DLD1 (cell line): ENCODE data around the gene GHSR.
"Not testable (repeated sequence)": the region's sequence is repeated elsewhere in the genome, so short reads cannot be mapped to it uniquely, and the experiment has no call there.

Source experiments
- in situ Hi-C: cut with HindIII; loops from 2 replicates; pipeline ENCODE4 v1.10.0; 2017; ENCODE audit warnings: low sequenced_read_pairs

Gene GHSR, protein sequence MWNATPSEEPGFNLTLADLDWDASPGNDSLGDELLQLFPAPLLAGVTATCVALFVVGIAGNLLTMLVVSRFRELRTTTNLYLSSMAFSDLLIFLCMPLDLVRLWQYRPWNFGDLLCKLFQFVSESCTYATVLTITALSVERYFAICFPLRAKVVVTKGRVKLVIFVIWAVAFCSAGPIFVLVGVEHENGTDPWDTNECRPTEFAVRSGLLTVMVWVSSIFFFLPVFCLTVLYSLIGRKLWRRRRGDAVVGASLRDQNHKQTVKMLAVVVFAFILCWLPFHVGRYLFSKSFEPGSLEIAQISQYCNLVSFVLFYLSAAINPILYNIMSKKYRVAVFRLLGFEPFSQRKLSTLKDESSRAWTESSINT

GRCh38 chr3:172447611-172448579 lies at the start of gene GHSR:
Gene GHSR, minus strand, starts transcription at chr3:172448456. Its CDS starts 43 bp downstream, at chr3:172448413.
- in situ Hi-C loops = no loop called here

DNA sequence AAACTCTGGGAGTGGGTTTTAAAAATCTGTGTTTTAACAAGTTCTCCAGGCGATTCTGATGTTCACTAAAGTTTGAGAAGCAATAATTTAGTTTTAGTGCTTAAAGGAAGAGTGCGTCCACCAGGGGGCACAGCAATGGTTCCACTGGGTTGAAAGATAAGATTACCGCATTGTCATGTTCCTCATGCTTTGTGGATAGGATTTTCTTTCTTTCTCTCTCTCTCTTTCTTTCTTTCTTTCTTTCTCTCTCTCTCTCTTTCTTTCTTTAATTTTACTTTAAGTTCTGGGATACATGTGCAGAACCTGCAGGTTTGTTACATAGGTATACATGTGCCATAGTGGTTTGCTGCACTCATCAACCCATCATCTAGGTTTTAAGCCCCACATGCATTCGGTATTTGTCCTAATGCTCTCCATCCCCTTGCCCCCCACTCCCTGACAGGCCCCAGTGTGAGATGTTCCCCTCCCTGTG lies 42.0 kb upstream of the GHSR start:
- in situ Hi-C loops = not testable (repeated sequence)

DNA sequence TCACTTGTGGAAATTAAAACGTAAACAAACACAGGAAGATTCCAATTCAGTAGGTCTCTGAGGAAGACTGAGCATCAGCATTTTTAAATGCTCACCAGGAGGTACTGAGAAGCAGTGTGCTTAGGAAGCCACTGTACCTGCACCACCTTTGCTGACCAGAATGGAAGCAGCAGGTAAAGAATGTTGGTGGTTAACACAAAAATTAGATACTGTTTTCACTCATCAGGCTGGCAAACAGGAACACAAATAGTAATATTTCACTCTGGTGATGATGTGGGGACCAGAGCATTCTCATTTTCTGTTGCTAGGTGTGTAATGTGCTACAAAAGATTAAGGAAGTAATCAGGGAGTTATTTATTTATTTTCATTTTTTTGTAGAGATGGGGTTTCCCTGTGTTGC lies 29.9 kb upstream of the GHSR start:
- in situ Hi-C loops = no loop called here

DNA sequence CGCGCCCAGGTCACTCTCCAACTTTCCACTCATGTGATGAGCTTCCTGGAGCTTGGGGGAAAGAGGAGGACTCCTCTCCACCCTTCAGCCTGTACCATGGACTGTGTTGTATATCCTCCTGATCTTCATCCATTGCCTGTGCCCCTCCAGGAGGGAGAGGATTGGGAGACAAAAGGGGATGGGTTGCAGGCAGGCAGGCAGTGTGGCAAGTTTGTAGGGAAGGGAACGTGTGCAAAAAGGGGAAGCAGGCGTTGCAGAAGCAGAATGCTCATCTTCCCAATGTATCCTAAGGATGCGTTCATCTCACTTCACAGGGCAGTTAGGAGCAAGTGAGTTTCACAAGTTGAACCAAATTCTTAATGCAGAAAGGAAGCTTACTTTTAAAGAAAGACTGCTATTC lies 28.1 kb upstream of the GHSR start:
- in situ Hi-C loops = no loop called here

- in situ Hi-C loops = no loop called here
Measured at GRCh38 chr3:172475703-172476102, 27.4 kb upstream of the GHSR start.

- in situ Hi-C loops = no loop called here
Measured at GRCh38 chr3:172471903-172472302, 23.6 kb upstream of the GHSR start.

GRCh38 chr3:172470588-172470987 lies 22.3 kb upstream of the GHSR start:
- in situ Hi-C loops = no loop called here

GRCh38 chr3:172467170-172467824 lies 19.0 kb upstream of the GHSR start:
- in situ Hi-C loops = no loop called here

GRCh38 chr3:172466553-172467130 lies 18.4 kb upstream of the GHSR start:
- in situ Hi-C loops = no loop called here

GRCh38 chr3:172465281-172465680 lies 17.0 kb upstream of the GHSR start:
- in situ Hi-C loops = no loop called here

DNA sequence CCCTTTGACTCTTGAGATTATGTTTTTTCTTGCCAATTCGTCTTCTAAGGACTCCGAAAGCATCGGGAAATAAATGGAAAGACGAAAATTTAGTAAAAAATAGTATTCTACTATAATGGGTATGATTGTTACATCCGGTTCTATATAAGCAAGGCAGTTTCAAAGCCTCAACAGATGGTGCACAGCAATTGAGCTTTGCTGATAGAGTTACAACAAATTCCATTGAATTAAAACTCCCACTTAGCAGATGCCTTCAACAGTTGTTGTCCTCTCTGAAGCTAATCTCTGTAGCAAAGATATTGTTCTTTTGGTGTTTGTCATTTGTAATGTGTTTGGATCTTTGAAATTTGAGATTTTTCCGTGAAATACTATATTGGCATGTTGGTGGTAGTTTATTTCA lies 16.1 kb upstream of the GHSR start:
- in situ Hi-C loops = no loop called here

- in situ Hi-C loops = no loop called here
Measured at GRCh38 chr3:172461530-172462138, 13.4 kb upstream of the GHSR start.

- in situ Hi-C loops = no loop called here
Measured at GRCh38 chr3:172456404-172456803, 8.1 kb upstream of the GHSR start.

DNA sequence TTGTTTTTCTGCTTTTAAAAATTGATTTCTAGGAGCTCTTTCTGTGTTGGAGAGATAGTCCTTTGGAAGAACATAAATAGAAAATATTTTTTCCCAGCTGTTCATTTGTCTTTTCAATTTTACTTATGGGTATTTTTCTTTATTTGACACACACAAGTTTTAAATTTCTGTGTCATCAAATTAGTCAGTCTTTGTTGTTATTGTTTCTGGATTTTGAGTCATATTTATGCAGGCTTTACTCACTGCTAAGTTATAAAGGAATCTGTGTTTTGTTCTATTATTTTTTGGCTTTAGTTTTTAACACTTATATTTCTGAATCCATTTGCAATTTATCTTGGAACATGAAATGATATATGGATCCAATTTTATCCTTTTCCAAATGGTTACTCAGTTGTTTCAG lies 5.9 kb upstream of the GHSR start:
- in situ Hi-C loops = no loop called here

DNA sequence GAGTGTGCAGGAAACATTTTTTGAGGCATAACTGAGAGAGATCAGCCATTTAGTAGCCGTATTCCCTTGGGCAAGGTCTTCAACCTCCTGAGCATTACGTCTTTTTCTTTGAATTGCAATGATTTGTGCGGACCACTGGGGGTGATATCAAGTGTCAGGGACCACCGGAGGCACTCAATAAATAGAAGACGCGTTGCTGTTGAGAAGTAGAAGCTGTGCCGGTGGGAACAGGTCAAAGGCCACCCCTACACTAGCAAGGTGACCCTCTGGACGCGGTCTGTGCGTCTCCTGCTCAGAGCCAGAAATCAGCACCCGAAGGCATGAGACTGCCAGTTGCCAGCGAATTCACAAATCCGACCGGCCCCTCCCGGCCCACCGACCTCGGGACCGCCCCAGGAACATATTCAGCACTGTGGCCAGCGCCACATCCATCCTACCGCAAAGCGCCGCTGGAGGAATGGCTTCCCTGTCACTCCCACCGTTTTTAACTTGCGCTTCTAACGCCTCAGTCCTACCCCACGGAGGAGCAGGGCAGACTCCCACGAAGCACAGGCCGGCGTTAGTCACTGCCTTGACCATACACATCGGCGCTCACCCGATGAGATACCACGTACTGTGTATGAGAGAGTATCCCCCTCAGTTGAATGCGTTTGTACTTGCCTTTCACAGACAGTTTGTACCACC lies 1.4 kb upstream of the GHSR start:
- in situ Hi-C loops = no loop called here

- in situ Hi-C loops = no loop called here
Measured at GRCh38 chr3:172448661-172449465, 607 bp upstream of the GHSR start.

DNA sequence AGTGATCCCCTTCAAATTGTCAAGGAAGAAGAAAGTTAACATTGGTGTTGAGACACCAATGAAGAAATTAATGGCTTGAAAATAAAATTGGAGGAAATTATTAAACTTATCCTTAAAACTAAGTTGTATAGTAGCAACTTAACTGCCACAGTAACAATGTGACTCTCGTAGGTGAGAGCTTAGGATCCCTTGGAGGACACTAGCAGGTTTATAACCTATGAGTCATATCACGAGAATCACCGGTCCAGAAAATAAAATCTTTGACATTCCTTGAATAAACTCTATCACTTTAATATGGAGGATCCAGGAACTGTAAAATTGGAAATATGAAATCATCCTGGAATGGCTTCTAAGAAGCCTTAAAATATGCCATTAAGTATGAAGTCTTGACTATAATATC lies 2.1 kb downstream of the GHSR start:
- in situ Hi-C loops = no loop called here

DNA sequence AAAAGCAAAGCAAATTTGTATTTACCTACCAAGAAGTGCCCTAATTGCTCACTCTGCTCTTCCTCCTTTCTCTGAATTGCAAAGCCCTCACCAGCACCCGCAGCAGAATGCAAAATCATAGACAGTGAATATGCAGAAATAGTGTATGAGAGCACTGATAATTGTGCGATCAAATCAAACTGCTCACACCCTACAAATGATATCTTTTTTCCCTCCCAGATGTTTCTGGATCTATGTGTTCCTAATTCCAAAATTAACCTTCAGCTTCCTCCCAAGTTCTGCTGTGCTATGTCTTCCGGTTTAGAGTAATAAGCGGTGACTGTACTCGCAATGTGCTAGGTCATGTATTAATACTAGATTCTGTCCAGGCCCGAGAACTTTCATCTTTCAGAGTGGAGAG lies 3.4 kb downstream of the GHSR start:
- in situ Hi-C loops = no loop called here

DNA sequence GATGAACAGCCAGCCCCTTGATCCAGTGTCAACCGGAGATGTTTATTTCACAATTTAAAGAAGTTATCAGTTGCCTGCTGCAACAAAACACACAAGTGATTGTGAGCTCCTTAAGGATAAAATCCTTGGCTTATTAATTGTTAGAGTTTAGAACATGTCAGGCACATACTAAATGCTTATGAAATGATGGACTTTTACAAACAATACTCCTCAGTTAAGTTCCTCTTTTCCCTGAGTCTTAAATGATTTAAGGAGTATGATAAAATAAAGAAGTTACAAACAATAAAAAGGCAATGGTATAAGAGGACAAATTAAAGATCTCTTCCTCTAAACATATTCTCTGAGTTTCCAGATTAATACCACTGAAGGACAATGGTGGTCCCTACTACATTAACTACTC lies 5.7 kb downstream of the GHSR start:
- in situ Hi-C loops = no loop called here
